Thoracic aorta (tissue), 2 donors: Measurements from ENCODE around the gene CLEC12A. TPM values are rescaled to one million over a fixed set of nuclear protein-coding genes. Genes with fewer than 3 reads are reported as not detected.

Source experiments
- ATAC-seq: fragments of 150-250 bp; one replicate; pipeline ENCODE4 v1.8.0; 2017; ENCODE audit warnings: low read depth; ENCODE audit not compliant: insufficient number of reproducible peaks, low FRiP score
- DNase-seq: peaks from one replicate; pipeline ENCODE4 v3.0.0-alpha.2; 2020; ENCODE audit warnings: low spot score
- H3K27ac ChIP-seq, 2 donors: fragments of 200-600 bp; sonication (generic); 1 replicate in 1 of 2; 2 replicates in 1 of 2; pipeline ENCODE4 v1.5.1; 2016; ENCODE audit warnings: mild to moderate bottlenecking in 2 of 2, moderate library complexity in 2 of 2
- H3K27me3 ChIP-seq: fragments of 200-600 bp; sonication (generic); replicated peaks from 2 replicates; pipeline ENCODE4 v1.6.0; 2016; ENCODE audit warnings: mild to moderate bottlenecking; ENCODE audit not compliant: insufficient read depth
- H3K36me3 ChIP-seq: fragments of 200-600 bp; sonication (generic); one replicate; pipeline ENCODE4 v1.5.1; 2016
- H3K4me1 ChIP-seq, 2 donors: fragments of 200-600 bp; sonication (generic); 1 replicate in 1 of 2; 2 replicates in 1 of 2; pipeline versions ENCODE4 v1.5.1 to v1.6.0; 2016; ENCODE audit warnings: low read depth in 2 of 2, mild to moderate bottlenecking in 1 of 2; ENCODE audit not compliant: control insufficient read depth in 1 of 2
- H3K4me3 ChIP-seq: fragments of 200-600 bp; sonication (generic); 2 replicates; pipeline ENCODE4 v1.5.1; 2016; ENCODE audit warnings: mild to moderate bottlenecking
- H3K9me3 ChIP-seq: fragments of 200-600 bp; sonication (generic); 2 replicates; pipeline ENCODE4 v1.5.1; 2016
- CTCF ChIP-seq: fragments of 200-600 bp; sonication (generic); IDR thresholded peaks from one replicate; pipeline ENCODE4 v1.5.1; 2019; ENCODE audit warnings: antibody characterized with exemption
- total RNA-seq, 2 donors: library from RNA; depleted of rRNA; stranded (reverse); fragments of >200 nt; gene quantifications; one replicate each; pipeline versions ENCODE4 v1.1.0 to v1.2.3, GENCODE V29; 2016

CLEC12A gene
- total RNA-seq, 2 donors from 2014 or later: 0.42 to 1.1 TPM

- H3K4me3 ChIP-seq: no peak overlapping the region
- no peak for TF ChIP-seq CTCF
- no peaks in the 10 kb centered on the region for H3K36me3 ChIP-seq
- ATAC-seq (no peak), DNase-seq (no peak)
- H3K4me1 ChIP-seq: no peaks in the 10 kb centered on the region
- H3K27me3 ChIP-seq: no peaks in the 10 kb centered on the region
- no peaks in the 10 kb centered on the region for H3K9me3 ChIP-seq
- no peak overlapping the region for H3K27ac ChIP-seq
Observed at GRCh38 chr12:9977916-9978315, 6.7 kb downstream of the CLEC12A start.

- H3K36me3 ChIP-seq: no peaks in the 10 kb centered on the region
- H3K4me1 ChIP-seq: no peaks in the 10 kb centered on the region
- DNase-seq: no peak
- H3K27me3 ChIP-seq: no peaks in the 10 kb centered on the region
- H3K27ac ChIP-seq: no peak overlapping the region
- no peak for ATAC-seq
- H3K4me3 ChIP-seq: no peak overlapping the region
- no peaks in the 10 kb centered on the region for H3K9me3 ChIP-seq
- no peak for TF ChIP-seq CTCF
Observed at GRCh38 chr12:9980126-9980525, 8.9 kb downstream of the CLEC12A start.

- TF ChIP-seq CTCF: no peak
- Histone ChIP-seq H3K27me3 (no peaks in the 10 kb centered on the region), H3K4me1 (no peaks in the 10 kb centered on the region), H3K27ac (no peak overlapping the region), H3K4me3 (peak overlapping the region; percentile 3), H3K9me3 (no peaks in the 10 kb centered on the region), H3K36me3 (no peaks in the 10 kb centered on the region)
- DNase-seq (no peak), ATAC-seq (no peak)
Observed at GRCh38 chr12:9991876-9992275, 20.7 kb downstream of the CLEC12A start.

GRCh38 chr12:9992296-9992695, 21.1 kb downstream of the CLEC12A start:
- ATAC-seq: no peak
- DNase-seq: no peak
- TF ChIP-seq CTCF: no peak

GRCh38 chr12:9999016-9999415, 27.8 kb downstream of the CLEC12A start, which contains the start of gene CLEC1B:
CLEC1B (minus strand) TSS chr12:9999121; CDS start chr12:9999100, 21 bp downstream.
- DNase-seq: no peak
- no peak for TF ChIP-seq CTCF

More at GRCh38 chr12:9992296-9992695, 21.1 kb downstream of the CLEC12A start:
- H3K9me3 ChIP-seq: no peaks in the 10 kb centered on the region
- H3K27me3 ChIP-seq: no peaks in the 10 kb centered on the region
- H3K4me3 ChIP-seq: peak overlapping the region; percentile 3
- no peaks in the 10 kb centered on the region for H3K4me1 ChIP-seq
- H3K27ac ChIP-seq: no peak overlapping the region
- H3K36me3 ChIP-seq: no peaks in the 10 kb centered on the region

More at GRCh38 chr12:9999016-9999415, 27.8 kb downstream of the CLEC12A start, which contains the start of gene CLEC1B:
- H3K9me3 ChIP-seq: no peaks in the 10 kb centered on the region
- no peaks in the 10 kb centered on the region for H3K36me3 ChIP-seq
- H3K4me3 ChIP-seq: no peak within 1 kb of the TSS
- ATAC-seq: no peak
- no peaks in the 10 kb centered on the region for H3K27me3 ChIP-seq
- no peak within 1 kb of the TSS for H3K27ac ChIP-seq
- H3K4me1 ChIP-seq: no peaks in the 10 kb centered on the region
